RWPE1 (cell line): ENCODE data around the gene STEAP1B.

Source experiments
- CTCF ChIA-PET: fragments of 350-600 bp; sonication (Branson Sonifier 250); formaldehyde crosslinking; extraction: SDS; loops from one replicate; lab custom pipeline; 2021; lab: Yijun Ruan, JAX
- POLR2A ChIA-PET: fragments of 400-600 bp; formaldehyde crosslinking; extraction: SDS; loops from one replicate; lab custom pipeline; 2020; ENCODE audit warnings: antibody characterized with exemption; ENCODE audit not compliant: low non-redundant PET; lab: Yijun Ruan, JAX
- DNase-seq: peaks from one replicate; pipeline ENCODE4 v3.0.0; 2012; ENCODE audit warnings: low spot score
- H3K27ac ChIP-seq: fragments of 450-650 bp; 2 replicates; pipeline ENCODE4 v1.5.1; 2017
- TF ChIP-seq, protein P1 (sequence below): fragments of 450-650 bp; conservative IDR thresholded peaks from 2 replicates; pipeline ENCODE4 v1.5.1; 2017; ENCODE audit warnings: low read depth, mild to moderate bottlenecking

The STEAP1B gene

GRCh38 chr7:22477876-22478450 lies 22.0 kb downstream of the STEAP1B start:
- no peak for DNase-seq
- ChIA-PET POLR2A (no interaction called here), CTCF (no interaction called here)
- H3K27ac ChIP-seq, result no peak overlapping the region
- TF ChIP-seq, protein P1, sequence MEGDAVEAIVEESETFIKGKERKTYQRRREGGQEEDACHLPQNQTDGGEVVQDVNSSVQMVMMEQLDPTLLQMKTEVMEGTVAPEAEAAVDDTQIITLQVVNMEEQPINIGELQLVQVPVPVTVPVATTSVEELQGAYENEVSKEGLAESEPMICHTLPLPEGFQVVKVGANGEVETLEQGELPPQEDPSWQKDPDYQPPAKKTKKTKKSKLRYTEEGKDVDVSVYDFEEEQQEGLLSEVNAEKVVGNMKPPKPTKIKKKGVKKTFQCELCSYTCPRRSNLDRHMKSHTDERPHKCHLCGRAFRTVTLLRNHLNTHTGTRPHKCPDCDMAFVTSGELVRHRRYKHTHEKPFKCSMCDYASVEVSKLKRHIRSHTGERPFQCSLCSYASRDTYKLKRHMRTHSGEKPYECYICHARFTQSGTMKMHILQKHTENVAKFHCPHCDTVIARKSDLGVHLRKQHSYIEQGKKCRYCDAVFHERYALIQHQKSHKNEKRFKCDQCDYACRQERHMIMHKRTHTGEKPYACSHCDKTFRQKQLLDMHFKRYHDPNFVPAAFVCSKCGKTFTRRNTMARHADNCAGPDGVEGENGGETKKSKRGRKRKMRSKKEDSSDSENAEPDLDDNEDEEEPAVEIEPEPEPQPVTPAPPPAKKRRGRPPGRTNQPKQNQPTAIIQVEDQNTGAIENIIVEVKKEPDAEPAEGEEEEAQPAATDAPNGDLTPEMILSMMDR, result no peak

DNA sequence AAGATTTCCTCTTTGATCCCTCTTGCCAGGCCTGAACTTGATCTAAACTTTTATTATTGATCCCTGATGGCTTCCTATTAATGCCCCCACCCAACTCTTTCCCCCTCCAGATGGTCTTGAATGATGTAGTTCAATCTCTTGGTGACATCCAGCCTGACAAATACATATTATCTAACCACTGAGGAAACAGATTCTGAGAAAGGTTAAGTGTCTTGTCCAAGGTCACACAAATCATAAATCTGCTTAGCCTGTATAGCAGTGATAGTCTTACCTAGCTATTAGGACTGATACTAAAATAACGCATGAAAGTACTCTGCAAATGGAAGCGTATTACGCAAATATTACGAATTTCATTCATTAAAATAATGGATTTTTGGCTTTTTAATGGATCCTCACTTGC lies 22.7 kb downstream of the STEAP1B start:
- POLR2A ChIA-PET, result no interaction called here

GRCh38 chr7:22476824-22477223 lies 23.2 kb downstream of the STEAP1B start:
- POLR2A ChIA-PET, result no interaction called here
- TF ChIP-seq, protein P1, result no peak
- CTCF ChIA-PET, result no interaction called here
- H3K27ac ChIP-seq, result no peak overlapping the region
- DNase-seq, result no peak

More for the DNA sequence above, 22.7 kb downstream of the STEAP1B start:
- H3K27ac ChIP-seq, result no peak overlapping the region
- TF ChIP-seq, protein P1, result no peak
- DNase-seq, result no peak
- CTCF ChIA-PET, result no interaction called here

DNA sequence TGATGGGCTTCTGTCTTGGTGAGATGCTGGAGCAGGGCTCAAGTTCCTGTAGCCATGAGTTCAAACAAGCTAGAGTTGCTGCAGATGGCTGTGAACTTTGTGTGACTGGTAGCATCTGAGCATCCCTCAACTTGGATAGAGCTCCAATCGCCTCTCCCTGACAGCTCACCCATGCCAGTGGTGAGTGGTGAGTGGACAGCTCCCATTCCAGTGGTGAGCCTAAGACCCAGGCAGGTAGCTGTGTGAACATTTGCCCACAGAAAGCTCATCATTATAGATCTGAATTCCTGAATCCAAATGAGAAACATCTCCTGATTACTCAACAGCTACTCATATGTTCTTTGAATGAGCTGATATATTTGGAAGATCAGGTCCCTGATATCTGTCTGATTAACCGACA lies 25.3 kb downstream of the STEAP1B start:
- POLR2A ChIA-PET, result no interaction called here
- no peak for DNase-seq
- TF ChIP-seq, protein P1, result no peak
- CTCF ChIA-PET, result interaction anchor here (0.5 kb wide), 1 partner anchor 227 kb away, joined by 6 read pairs; no protein-coding TSS in a partner anchor
- H3K27ac ChIP-seq, result no peak overlapping the region

DNA sequence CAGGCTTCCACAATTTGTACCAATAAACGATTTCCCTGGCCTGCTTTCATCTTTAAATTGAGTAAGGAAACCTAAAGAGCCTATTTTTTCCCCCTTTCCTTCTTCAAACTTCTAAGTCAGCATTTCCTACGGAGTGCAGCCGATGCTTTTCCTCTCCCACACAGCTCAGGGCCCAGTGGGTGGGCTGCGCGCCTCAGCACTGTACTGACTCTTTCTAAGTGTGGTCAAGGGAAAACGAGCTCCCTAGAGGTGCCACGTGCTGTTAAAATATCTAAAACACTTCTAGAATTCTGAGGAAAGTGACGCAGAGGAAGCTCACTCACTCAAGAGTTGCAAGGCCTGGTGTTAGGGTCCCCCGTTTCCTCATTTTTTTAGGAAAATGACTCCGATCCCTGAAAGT lies 29.0 kb downstream of the STEAP1B start:
- POLR2A ChIA-PET, result no interaction called here
- TF ChIP-seq, protein P1, result no peak
- DNase-seq, result no peak
- CTCF ChIA-PET, result interaction anchor here (0.6 kb wide), 1 partner anchor 354 kb away, joined by 3 read pairs; no protein-coding TSS in a partner anchor
- H3K27ac ChIP-seq, result no peak overlapping the region

DNA sequence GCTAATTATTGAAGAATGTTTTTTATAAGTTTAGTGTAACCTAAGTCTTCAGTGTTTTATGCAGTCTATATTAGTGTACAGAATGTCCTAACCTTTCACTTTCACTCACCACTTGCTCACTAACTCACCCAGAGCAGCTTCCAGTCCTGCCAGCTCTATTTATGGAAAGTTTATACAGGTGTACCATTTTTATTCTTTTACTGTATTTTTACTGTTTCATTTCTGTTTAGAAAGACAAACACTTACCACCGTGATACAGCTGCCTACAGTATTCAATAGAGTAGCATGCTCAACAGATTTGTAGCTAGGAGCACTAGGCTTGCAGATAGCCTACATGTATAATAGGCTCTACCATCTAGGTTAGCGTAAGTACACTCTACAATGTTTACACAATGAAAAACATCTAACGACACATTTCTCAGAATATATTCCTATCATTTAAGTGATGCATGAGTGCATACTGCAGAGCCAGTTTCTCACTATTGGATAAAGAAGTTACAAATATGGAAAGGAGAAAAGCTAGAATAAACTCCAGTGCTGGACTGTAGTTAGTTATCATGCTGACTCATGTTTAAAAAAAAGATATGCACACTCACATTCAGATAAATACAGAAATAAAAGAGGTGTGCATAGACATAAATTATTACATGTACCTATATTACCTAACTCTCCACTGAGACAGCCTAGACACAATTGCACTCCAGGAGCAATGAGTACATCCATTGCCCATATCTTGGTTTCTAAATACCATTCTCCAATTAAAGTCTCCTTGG lies 30.4 kb downstream of the STEAP1B start:
- ChIA-PET CTCF (interaction anchor here (0.5 to 1.2 kb wide), 2 partner anchors 12 to 229 kb away, joined by 3 read pairs; no protein-coding TSS in a partner anchor), POLR2A (no interaction called here)
- TF ChIP-seq, protein P1, result no peak
- DNase-seq, result no peak
- H3K27ac ChIP-seq, result no peak overlapping the region
